ENCODE results near the gene YWHAG. TPM values are rescaled to one million over a fixed set of nuclear protein-coding genes. Genes with fewer than 3 reads are reported as not detected.

Gene YWHAG
- total and polyA plus RNA-seq, 8 donors: 15.7 to 55.7 (median 33.9) TPM

DNA sequence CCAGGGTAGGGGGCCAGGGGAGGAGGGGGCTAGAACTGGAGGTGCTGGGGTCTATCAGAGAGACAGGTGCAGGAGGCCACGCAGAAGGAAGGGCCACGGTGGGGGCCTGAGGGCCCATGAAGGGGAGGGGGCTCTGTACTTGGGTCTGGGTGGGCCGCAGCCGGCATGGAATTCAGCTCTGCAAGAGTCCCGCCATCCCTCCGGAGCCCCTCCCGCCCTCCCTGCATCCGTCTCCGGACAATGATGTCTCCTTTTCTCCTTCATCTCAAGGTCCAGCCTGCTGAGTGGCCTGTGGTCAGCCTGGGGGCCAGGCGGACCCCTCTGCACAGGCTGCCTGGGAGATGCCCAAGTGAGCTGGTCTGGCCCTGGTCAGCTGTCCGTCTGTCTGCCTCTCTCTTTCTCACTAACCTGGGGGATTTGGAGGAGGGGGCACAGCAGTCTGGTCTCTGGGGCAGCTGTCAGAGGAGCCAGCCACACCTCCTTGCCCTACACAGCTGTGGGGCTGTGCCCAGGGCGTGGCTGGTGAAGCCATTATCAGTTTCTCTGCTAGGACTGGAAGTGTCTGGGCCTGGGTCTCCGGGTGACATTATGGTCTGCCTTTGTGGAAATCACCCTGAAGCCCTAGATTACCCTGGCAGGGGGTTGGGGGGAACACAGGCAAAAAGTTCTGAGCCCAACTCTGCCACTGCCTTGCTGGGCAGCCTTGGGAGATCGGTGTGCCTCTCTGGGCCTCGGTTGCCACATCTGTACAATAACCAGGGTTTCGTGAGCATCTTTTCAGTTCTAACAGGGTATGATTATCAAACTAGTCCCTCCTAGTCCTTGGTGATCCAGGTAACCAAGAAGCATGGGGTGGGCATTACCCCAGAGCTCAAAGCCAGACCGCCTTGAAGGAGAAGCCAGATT, 75.3 kb downstream of the YWHAG start:
- FAIRE-seq (no peak), ATAC-seq (no peak), DNase-seq (no peak)
- no peaks in the 10 kb centered on the region for H3K4me1 ChIP-seq
- intact Hi-C loops (cut with DNase I): no loop called here
- TF ChIP-seq, protein P1, sequence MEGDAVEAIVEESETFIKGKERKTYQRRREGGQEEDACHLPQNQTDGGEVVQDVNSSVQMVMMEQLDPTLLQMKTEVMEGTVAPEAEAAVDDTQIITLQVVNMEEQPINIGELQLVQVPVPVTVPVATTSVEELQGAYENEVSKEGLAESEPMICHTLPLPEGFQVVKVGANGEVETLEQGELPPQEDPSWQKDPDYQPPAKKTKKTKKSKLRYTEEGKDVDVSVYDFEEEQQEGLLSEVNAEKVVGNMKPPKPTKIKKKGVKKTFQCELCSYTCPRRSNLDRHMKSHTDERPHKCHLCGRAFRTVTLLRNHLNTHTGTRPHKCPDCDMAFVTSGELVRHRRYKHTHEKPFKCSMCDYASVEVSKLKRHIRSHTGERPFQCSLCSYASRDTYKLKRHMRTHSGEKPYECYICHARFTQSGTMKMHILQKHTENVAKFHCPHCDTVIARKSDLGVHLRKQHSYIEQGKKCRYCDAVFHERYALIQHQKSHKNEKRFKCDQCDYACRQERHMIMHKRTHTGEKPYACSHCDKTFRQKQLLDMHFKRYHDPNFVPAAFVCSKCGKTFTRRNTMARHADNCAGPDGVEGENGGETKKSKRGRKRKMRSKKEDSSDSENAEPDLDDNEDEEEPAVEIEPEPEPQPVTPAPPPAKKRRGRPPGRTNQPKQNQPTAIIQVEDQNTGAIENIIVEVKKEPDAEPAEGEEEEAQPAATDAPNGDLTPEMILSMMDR (IDR thresholded peaks at IDR 0.05): no peak
- no peak overlapping the region for H3K4me3 ChIP-seq
- H3K9me3 ChIP-seq: no peaks in the 10 kb centered on the region
- no peaks in the 10 kb centered on the region for H3K36me3 ChIP-seq
- 82 to 87% methylated on average over 13 to 17 of the region's 17 CpGs for WGBS, 2 donors
- no peaks in the 10 kb centered on the region for H3K27me3 ChIP-seq
- no peak overlapping the region for H3K27ac ChIP-seq

DNA sequence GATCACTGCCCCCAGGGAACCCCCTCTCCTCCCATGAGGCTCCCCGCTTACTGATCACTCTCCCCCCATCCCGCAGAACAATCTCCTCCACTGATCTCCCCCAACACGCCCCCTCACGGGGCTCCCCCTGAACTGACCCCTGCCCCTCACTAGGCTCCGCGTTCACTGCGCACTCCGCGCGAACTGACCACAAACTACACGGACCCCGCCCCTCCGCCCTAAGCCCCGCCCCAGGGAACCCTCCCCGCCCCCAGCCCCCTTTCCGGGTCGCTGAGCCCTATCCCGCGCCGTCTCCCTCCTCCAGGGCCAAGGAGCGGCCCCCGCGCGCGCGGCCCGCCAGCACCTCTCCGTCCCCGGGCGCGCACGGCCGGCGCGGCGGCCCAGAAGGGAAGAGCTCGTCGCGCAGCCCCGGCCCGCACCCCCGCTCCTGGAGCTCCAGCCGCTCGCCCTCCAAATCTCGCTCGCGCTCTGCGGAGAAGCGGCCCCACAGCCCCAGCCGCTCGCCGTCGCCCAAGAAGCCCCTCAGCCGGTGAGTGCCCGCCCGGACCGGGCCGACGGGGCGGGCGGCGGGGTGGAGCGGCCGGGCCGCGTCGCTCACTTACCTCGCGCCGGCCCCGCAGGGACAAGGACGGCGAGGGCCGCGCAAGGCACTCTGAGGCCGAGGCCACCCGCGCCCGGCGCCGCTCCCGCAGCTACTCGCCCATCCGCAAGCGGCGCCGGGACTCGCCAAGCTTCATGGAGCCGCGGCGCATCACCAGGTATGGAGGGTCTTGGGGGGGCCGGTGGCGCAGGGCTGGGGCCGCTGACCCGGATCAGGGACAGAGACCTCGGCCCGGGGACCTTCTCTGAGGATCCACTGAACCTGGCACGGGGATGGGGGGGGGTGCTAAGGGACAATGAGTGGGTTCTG, 76.2 kb downstream of the YWHAG start:
- DNase-seq (peak in 2 of 6 donors; percentile 62 to 77), FAIRE-seq (no peak), ATAC-seq (peak; percentile 44 to 80 (median 62))
- 5% methylated on average over 65 to 98 of the region's 98 CpGs for WGBS, 2 donors
- Histone ChIP-seq H3K9me3 (no peaks in the 10 kb centered on the region), H3K4me3 (peak overlapping the region; percentile 18 to 57 (median 34)), H3K27me3 (no peaks in the 10 kb centered on the region), H3K36me3 (no peaks in the 10 kb centered on the region), H3K4me1 (no peaks in the 10 kb centered on the region), H3K27ac (no peak overlapping the region)
- intact Hi-C loops (cut with DNase I): no loop called here
- TF ChIP-seq, protein P1 (IDR thresholded peaks at IDR 0.05): no peak

DNA sequence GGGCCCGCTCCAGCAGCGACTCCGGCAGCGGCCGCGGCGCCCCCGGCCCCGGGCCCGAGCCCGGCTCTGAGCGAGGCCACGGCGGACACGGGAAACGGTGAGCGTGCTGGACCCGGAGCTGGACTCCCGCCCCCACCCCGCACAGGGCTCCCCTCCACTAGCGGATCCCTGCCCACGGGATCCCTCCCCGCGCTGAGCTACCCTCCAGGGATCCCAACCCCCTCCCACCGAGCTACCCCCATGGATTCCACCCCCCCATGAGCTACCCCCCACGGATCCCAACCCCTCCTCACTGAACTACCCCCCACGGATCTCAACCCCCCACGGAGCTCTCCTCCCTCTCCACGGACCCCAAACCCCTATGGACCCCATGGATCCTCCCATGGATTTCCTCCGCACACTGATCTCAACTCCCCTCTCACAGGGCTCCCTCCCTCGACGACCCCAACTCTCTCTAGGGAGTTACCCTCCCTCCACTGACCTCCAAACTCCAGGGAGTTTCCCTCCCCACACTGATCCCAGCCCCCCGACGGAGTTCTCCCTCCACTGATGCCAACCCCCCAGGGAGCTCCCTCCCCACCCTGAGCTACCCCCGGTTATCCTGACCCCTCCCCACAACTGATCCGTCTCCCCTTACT, 77.0 kb downstream of the YWHAG start:
- intact Hi-C loops (cut with DNase I): no loop called here
- H3K9me3 ChIP-seq: no peaks in the 10 kb centered on the region
- WGBS, 2 donors: 1 to 2% methylated on average over 11 to 36 of the region's 36 CpGs

DNA sequence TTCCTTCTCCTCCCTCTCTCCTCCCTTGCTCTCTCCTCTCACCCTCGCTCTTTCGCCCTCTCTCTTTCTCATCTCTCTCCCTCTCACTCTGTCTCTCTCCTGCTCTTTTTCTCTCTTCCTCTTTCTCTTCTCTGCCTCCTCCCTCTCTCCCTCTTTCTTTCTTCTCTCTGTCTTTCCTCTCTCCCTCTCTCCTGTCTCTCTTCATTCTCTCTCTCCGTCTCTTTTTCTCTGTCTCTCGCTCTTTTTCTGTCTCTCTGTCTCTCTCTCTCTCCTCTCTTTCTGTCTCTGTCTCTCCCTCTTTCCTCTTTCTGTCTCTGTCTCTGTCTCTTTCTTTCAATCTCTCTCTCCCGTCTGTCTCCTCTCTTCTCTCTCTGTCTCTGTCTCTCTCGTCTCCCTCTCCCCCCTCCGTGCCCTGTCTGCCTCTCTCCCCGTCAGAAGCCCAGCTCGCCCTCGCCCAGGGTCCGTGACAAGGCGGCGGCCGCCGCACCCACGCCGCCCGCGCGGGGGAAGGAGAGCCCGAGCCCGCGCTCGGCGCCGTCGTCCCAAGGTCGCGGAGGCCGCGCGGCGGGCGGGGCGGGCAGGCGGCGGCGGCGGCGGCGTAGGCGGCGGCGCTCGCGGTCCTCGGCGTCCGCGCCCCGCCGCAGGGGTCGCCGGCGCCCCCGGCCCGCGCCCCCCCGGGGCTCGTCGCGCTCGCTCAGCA, 77.6 kb downstream of the YWHAG start:
- H3K36me3 ChIP-seq: no peaks in the 10 kb centered on the region
- H3K4me1 ChIP-seq: no peaks in the 10 kb centered on the region
- H3K9me3 ChIP-seq: no peaks in the 10 kb centered on the region
- peak in 1 of 6 donors; percentile 78 for DNase-seq
- FAIRE-seq: no peak
- intact Hi-C loops (cut with DNase I): no loop called here
- 4 to 6% methylated on average over 25 to 63 of the region's 63 CpGs for WGBS, 2 donors
- peak; percentile 53 to 73 (median 58) for ATAC-seq
- no peaks in the 10 kb centered on the region for H3K27me3 ChIP-seq
- no peak overlapping the region for H3K27ac ChIP-seq
- H3K4me3 ChIP-seq: peak overlapping the region in 2 of 4 donors; percentile 36 to 57
- TF ChIP-seq, protein P1 (IDR thresholded peaks at IDR 0.05): no peak

More for the DNA sequence above, 77.0 kb downstream of the YWHAG start:
- TF ChIP-seq, protein P1 (IDR thresholded peaks at IDR 0.05): no peak
- H3K27ac ChIP-seq: no peak overlapping the region
- FAIRE-seq (no peak), ATAC-seq (peak in 1 of 4 donors; percentile 6), DNase-seq (peak in 1 of 6 donors; percentile 64)
- H3K36me3 ChIP-seq: no peaks in the 10 kb centered on the region
- no peaks in the 10 kb centered on the region for H3K27me3 ChIP-seq
- no peaks in the 10 kb centered on the region for H3K4me1 ChIP-seq
- peak overlapping the region in 2 of 4 donors; percentile 48 to 57 for H3K4me3 ChIP-seq

All from pancreas (tissue), 10 donors.